HG03354 (cell line): ENCODE data around the gene TEKTIP1.
"Not testable (repeated sequence)": the region's sequence is repeated elsewhere in the genome, so short reads cannot be mapped to it uniquely, and the experiment has no call there.

Source experiments
- ATAC-seq: cut with Tn5 transposase; IDR thresholded peaks from one replicate; pipeline ENCODE4 v1.9.1; 2021; ENCODE audit warnings: mild to moderate bottlenecking; ENCODE audit not compliant: unreplicated experiment, poor library complexity, severe bottlenecking

The TEKTIP1 gene

GRCh38 chr19:3550947-3551791 is 12.2 kb downstream of the TEKTIP1 start:
- no peak for ATAC-seq

- no peak for ATAC-seq
These were observed 12.8 kb downstream of the TEKTIP1 start for GRCh38 chr19:3551792-3552095.

DNA sequence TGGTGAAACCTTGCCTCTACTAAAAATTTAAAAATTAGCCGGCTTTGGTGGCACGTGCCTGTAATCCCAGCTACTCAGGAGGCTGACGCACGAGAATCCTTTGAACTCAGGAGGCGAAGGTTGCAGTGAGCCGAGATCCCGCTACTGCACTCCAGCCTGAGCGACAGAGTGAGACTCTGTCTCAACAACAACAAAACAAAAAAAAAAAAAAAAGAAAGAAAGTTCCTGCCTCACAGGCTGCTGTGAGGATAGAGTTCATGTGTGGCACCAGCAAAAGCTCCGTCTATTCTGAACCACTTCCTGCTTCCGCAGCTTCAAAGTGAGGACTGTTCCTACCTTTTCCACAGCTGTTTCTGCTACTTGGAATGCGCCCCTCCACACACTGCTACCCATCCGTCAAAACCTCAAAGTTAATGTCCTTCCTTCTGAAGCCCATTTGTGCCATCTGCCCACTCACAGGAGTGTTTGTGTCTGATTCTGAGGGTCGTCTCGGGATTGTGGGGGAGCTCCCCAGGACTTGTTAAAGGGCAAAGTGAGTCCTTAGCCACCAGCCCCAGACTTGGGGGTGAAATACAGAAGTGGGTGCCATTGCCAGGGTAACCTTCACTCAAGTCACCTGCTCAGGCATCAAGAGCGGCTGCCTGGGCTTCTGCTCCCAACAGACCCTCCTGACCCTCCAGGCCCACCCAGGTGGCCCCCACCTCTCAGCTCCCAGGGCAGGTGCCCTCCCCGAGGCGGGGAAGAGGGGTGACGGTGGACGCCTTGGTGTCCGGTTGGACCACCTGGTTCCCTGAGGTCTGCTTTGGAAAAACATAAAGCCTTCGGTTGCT is 15.5 kb downstream of the TEKTIP1 start:
- no peak for ATAC-seq

GRCh38 chr19:3555653-3556422 is 16.9 kb downstream of the TEKTIP1 start:
- no peak for ATAC-seq

- ATAC-seq: no peak
These were observed 17.5 kb downstream of the TEKTIP1 start for GRCh38 chr19:3556423-3556977.

- peak; percentile 50 for ATAC-seq
These were observed 18.0 kb downstream of the TEKTIP1 start for GRCh38 chr19:3556978-3557460.

DNA sequence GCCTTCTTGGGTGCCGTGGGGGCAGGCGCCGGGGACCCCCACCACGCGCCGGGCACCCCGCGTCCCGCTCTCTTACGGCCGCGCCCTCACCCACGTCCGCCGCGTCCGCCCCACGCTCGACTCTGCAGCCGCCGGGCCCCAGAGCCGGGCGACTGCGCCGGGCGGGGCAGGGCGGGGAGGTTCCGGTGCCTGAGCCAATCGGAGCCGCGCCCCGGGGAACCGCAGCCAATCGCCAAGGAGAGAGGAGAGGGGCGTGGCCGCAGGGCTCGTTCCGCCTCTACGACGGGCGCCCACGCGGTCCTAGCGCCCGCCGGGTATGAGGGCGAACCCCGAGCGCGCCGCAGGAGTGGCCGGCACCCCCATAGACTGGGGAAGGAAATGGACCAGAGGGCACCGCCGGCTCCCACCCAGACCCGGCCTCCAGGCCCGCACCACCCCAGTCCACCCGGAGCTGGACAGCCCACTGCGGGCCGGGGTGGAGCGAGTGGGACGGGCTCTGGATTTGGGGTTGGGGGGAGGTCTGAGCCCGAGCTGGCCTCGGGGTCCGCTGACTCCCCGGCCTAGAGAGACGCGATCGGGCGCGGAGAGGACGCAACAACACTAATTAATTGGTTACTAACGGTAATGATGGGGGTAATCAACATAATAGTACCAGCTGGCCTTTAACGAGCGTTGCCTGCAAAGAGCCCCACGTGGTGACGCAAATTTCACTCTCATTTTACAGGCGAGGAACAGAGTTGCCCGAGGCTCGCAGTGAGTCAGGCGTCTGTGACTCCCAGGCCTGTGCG is 18.7 kb downstream of the TEKTIP1 start, which contains the start of gene MFSD12:
MFSD12 (minus strand) TSS at position 126 of the 788 bp plus-strand sequence. CDS start 183 bp downstream, outside the sequence.
- peak; percentile 83 for ATAC-seq

- no peak for ATAC-seq
These were observed 24.9 kb downstream of the TEKTIP1 start for GRCh38 chr19:3563709-3564524.

GRCh38 chr19:3565139-3565538 is 26.2 kb downstream of the TEKTIP1 start:
- no peak for ATAC-seq

DNA sequence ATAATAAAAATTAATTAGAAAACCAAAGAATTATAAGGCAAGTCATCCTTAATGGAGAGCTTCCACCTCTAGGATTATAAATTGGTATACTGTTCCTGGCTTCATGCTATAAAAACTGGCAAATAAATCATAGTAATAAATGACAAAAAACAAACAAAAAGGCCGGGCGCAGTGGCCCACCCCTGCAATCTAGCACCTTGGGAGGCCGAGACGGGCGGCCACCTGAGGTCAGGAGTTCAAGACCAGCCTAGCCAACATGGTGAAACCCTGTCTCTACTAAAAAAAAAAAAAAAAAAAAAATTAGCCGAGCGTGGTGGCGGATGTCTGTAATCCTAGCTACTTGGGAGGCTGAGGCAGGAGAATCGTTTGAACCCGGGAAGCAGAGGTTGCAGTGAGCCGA is 31.1 kb downstream of the TEKTIP1 start:
- not testable (repeated sequence) for ATAC-seq

DNA sequence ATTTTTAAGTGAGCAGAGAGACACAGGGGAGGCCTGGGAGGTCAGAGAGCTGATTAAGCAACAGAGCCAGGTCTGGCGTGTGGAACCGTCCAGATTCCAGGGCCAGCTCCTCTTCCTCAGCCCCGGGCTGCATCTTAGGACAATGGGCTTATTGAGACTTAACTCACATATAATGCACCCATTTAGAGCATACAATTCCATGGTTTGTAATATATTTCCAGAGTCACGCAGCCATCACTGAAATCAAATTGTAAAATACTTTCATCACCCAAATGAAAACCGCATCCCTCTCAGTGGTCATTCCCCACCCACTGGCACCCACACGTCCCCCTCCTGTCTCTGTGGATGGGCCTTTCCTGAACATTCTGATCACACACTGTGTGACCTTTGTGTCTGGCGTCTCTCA is 31.6 kb downstream of the TEKTIP1 start:
- ATAC-seq: no peak

DNA sequence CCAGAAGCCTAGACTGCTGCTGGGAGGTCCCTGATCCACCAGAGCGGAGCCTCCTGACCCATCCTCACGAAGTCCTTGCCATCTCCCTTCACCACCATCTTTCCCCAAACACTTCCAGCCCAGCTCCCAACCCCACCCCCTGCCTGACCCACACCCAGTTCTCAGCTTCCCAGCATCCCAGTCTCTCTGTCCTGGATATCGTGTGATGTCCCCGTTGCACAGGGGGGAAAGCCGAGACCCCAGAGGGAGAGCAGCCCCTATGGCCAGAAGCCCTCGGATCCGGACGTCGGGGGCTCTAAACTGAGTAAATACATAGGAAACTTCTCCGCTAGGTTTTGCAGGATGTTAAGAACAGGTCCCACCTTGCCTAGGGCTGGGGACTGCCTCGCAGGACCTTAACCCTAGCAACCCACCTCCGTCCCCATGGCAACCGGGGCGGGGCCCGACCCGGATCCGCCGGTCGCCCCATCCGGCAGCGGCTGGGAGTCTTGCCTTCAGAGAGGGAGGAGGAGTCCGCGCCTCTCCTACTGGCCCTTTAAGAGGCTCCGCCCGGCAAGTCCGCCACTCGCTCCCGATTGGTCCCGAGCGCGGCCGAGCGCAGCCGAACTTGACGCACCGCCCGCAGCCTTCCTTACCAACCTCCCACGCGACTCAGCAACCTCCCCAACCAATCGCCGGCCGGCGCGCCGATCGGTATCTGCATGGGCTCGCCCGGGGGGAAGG is 33.3 kb downstream of the TEKTIP1 start:
- peak; percentile 86 for ATAC-seq

DNA sequence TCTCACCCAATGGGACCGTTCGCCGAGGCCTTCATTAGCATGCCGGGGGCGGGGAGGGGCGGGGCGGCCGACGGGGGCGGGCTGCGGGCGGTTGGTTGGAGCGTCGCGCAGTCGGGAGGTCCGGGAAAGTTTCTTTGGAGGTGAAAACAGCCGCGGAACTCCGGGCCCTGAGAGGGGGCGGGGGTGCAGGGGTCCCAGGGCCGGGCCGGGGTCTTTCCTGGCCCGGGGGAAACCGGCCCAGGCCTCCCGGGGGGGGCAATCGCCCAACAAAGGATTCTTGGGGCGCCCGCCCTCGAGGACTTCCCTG is 33.8 kb downstream of the TEKTIP1 start, which contains the start of gene HMG20B:
HMG20B (plus strand) TSS at position 90 of the 307 bp plus-strand sequence. CDS start 366 bp downstream, outside the sequence.
- ATAC-seq: no peak

GRCh38 chr19:3573162-3573857 is 34.3 kb downstream of the TEKTIP1 start:
- ATAC-seq: peak; percentile 17

- ATAC-seq: no peak
These were observed 35.1 kb downstream of the TEKTIP1 start for GRCh38 chr19:3573858-3574637.

DNA sequence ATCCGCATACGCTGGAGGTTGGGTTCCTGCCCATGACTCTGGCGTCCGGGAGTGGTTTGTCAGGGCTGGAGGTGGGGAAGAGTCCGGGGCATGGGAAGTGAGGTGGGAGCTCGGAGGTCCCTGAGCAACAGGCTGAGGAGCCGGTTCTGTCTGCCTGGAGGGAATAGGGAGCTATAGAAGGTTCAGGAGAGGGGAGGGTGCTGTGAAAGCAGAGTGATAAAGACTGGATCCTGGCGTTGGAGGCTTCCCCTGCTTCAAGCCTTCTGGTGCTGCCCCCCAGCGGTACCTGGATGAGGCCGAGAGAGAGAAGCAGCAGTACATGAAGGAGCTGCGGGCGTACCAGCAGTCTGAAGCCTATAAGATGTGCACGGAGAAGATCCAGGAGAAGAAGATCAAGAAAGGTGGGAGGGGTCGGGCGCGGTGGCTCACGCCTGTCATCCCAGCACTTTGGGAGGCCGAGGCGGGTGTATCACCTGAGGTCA is 36.3 kb downstream of the TEKTIP1 start:
- no peak for ATAC-seq
